ENCODE data around the gene RUBCNL.

Gene RUBCNL

GRCh38 chr13:46334035-46334822, 52.8 kb downstream of the RUBCNL start:
- no peak overlapping the region for H3K4me3 Mint-ChIP-seq

DNA sequence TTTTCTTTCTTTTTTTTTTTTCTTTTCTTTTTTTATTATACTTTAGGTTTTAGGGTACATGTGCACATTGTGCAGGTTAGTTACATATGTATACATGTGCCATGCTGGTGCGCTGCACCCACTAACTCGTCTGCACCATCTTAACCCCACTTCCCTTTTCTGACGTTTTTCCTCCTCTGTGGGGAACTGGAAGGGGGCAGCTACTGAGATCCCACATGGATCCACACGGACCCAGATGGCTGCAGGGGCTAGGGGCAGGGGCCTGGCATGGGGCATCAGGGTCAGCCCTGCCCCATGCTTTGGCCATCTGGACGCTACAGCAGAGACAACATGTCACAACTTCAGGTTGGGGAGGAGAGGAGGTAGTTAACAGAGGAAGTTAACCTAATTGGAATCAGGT, 54.3 kb downstream of the RUBCNL start:
- Mint-ChIP-seq H3K27ac (no peak overlapping the region), H3K36me3 (peaks cover 6% of the 10 kb centered on the region), H3K4me3 (no peak overlapping the region), H3K9me3 (peaks cover 6% of the 10 kb centered on the region), H3K27me3 (no peaks in the 10 kb centered on the region), H3K4me1 (peaks cover 37% of the 10 kb centered on the region)

More at GRCh38 chr13:46334035-46334822, 52.8 kb downstream of the RUBCNL start:
- H3K27ac Mint-ChIP-seq: no peak overlapping the region
- H3K27me3 Mint-ChIP-seq: no peaks in the 10 kb centered on the region
- peaks cover 6% of the 10 kb centered on the region for H3K9me3 Mint-ChIP-seq
- H3K36me3 Mint-ChIP-seq: peaks cover 6% of the 10 kb centered on the region
- H3K4me1 Mint-ChIP-seq: peaks cover 40% of the 10 kb centered on the region

GRCh38 chr13:46329624-46330023, 57.4 kb downstream of the RUBCNL start:
- peaks cover 34% of the 10 kb centered on the region for H3K4me1 Mint-ChIP-seq
- no peak overlapping the region for H3K27ac Mint-ChIP-seq
- H3K4me3 Mint-ChIP-seq: no peak overlapping the region
- peaks cover 2% of the 10 kb centered on the region for H3K36me3 Mint-ChIP-seq
- H3K27me3 Mint-ChIP-seq: no peaks in the 10 kb centered on the region
- H3K9me3 Mint-ChIP-seq: no peaks in the 10 kb centered on the region

- H3K4me3 Mint-ChIP-seq: no peak overlapping the region
- no peak overlapping the region for H3K27ac Mint-ChIP-seq
- H3K4me1 Mint-ChIP-seq: peaks cover 12% of the 10 kb centered on the region
- H3K27me3 Mint-ChIP-seq: no peaks in the 10 kb centered on the region
- no peaks in the 10 kb centered on the region for H3K36me3 Mint-ChIP-seq
- no peaks in the 10 kb centered on the region for H3K9me3 Mint-ChIP-seq
These were observed 59.8 kb downstream of the RUBCNL start for GRCh38 chr13:46327246-46327645.

- Mint-ChIP-seq H3K36me3 (no peaks in the 10 kb centered on the region), H3K27ac (no peak overlapping the region), H3K27me3 (no peaks in the 10 kb centered on the region), H3K4me1 (peaks cover 19% of the 10 kb centered on the region), H3K9me3 (no peaks in the 10 kb centered on the region), H3K4me3 (no peak overlapping the region)
These were observed 62.1 kb downstream of the RUBCNL start for GRCh38 chr13:46324976-46325375.

- Mint-ChIP-seq H3K4me1 (peaks cover 48% of the 10 kb centered on the region), H3K4me3 (peak overlapping the region; percentile 83), H3K27ac (peak overlapping the region; percentile 92), H3K36me3 (peaks cover 2% of the 10 kb centered on the region), H3K27me3 (no peaks in the 10 kb centered on the region), H3K9me3 (no peaks in the 10 kb centered on the region)
These were observed 65.4 kb downstream of the RUBCNL start for GRCh38 chr13:46321494-46322225.

- H3K36me3 Mint-ChIP-seq: peaks cover 5% of the 10 kb centered on the region
- H3K27ac Mint-ChIP-seq: peak overlapping the region; percentile 92
- H3K4me1 Mint-ChIP-seq: peaks cover 52% of the 10 kb centered on the region
- H3K9me3 Mint-ChIP-seq: no peaks in the 10 kb centered on the region
- no peaks in the 10 kb centered on the region for H3K27me3 Mint-ChIP-seq
- peak overlapping the region; percentile 83 for H3K4me3 Mint-ChIP-seq
These were observed 66.2 kb downstream of the RUBCNL start for GRCh38 chr13:46320821-46321220.

GRCh38 chr13:46320406-46320805, 66.6 kb downstream of the RUBCNL start:
- Mint-ChIP-seq H3K4me3 (peak overlapping the region; percentile 83), H3K4me1 (peaks cover 54% of the 10 kb centered on the region), H3K27ac (peak overlapping the region; percentile 92), H3K9me3 (no peaks in the 10 kb centered on the region), H3K27me3 (no peaks in the 10 kb centered on the region), H3K36me3 (peaks cover 6% of the 10 kb centered on the region)

DNA sequence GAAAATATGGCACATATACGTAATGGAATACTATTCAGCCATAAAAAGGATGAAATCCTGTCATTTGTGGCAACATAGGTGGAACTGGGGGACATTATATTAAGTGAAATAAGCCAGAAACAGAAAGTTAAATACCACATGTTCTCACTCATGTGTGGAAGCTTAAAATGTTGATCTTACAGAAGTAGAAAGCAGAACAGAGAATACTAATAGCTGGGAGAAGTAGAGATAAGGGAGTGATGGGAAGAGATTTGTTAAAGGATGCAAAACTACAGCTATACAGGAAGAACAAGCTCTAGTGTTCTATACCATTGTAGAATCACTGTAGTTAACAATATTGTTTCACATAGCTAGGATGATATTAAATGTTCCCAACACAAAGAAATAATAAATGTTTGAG, 68.1 kb downstream of the RUBCNL start:
- peaks cover 15% of the 10 kb centered on the region for H3K36me3 Mint-ChIP-seq
- H3K27ac Mint-ChIP-seq: no peak overlapping the region
- no peaks in the 10 kb centered on the region for H3K27me3 Mint-ChIP-seq
- no peak overlapping the region for H3K4me3 Mint-ChIP-seq
- peaks cover 60% of the 10 kb centered on the region for H3K4me1 Mint-ChIP-seq
- H3K9me3 Mint-ChIP-seq: no peaks in the 10 kb centered on the region

DNA sequence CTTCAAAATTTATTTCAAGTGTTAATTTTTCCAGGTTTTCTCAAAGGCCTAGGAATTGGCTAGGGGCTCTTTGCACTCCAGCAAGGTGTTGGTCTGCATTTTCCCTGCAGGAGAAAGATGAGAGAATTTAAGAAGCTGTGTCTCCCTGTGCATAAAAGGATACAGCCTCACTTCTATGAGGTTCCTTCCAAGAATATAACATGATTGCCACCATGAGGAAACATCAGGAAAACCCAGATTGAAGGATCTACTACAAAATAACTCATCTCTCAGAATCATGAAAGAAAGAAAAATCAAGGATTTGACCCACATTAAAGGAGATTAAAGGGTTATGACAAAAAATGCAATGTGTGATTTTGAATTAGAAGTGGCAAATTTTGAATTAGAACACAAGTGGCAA, 69.9 kb downstream of the RUBCNL start:
- Mint-ChIP-seq H3K27ac (no peak overlapping the region), H3K4me1 (peaks cover 67% of the 10 kb centered on the region), H3K27me3 (no peaks in the 10 kb centered on the region), H3K9me3 (no peaks in the 10 kb centered on the region), H3K36me3 (peaks cover 21% of the 10 kb centered on the region), H3K4me3 (no peak overlapping the region)

- Mint-ChIP-seq H3K4me3 (no peak overlapping the region), H3K9me3 (peaks cover 5% of the 10 kb centered on the region), H3K36me3 (peaks cover 28% of the 10 kb centered on the region), H3K27ac (no peak overlapping the region), H3K27me3 (no peaks in the 10 kb centered on the region), H3K4me1 (peaks cover 57% of the 10 kb centered on the region)
These were observed 71.5 kb downstream of the RUBCNL start for GRCh38 chr13:46315491-46316075.

- Mint-ChIP-seq H3K27ac (no peak overlapping the region), H3K4me3 (no peak overlapping the region), H3K9me3 (peaks cover 10% of the 10 kb centered on the region), H3K36me3 (peaks cover 33% of the 10 kb centered on the region), H3K27me3 (no peaks in the 10 kb centered on the region), H3K4me1 (peaks cover 57% of the 10 kb centered on the region)
These were observed 72.0 kb downstream of the RUBCNL start for GRCh38 chr13:46315036-46315435.

GRCh38 chr13:46314587-46314986, 72.5 kb downstream of the RUBCNL start:
- Mint-ChIP-seq H3K9me3 (peaks cover 15% of the 10 kb centered on the region), H3K4me3 (no peak overlapping the region), H3K36me3 (peaks cover 36% of the 10 kb centered on the region), H3K27ac (no peak overlapping the region), H3K27me3 (no peaks in the 10 kb centered on the region), H3K4me1 (peaks cover 57% of the 10 kb centered on the region)

GRCh38 chr13:46313432-46314257, 73.4 kb downstream of the RUBCNL start:
- Mint-ChIP-seq H3K36me3 (peaks cover 38% of the 10 kb centered on the region), H3K27me3 (no peaks in the 10 kb centered on the region), H3K9me3 (peaks cover 18% of the 10 kb centered on the region), H3K27ac (peak overlapping the region; percentile 83), H3K4me3 (peak overlapping the region; percentile 69), H3K4me1 (peaks cover 48% of the 10 kb centered on the region)

GRCh38 chr13:46313024-46313423, 74.0 kb downstream of the RUBCNL start:
- Mint-ChIP-seq H3K27me3 (no peaks in the 10 kb centered on the region), H3K4me1 (peaks cover 41% of the 10 kb centered on the region), H3K9me3 (peaks cover 18% of the 10 kb centered on the region), H3K27ac (no peak overlapping the region), H3K4me3 (no peak overlapping the region), H3K36me3 (peaks cover 39% of the 10 kb centered on the region)

All from activated naive CD4-positive, alpha-beta T cell treated with anti-CD3 and anti-CD28 coated beads, Interleukin-2, amount 50 U/mL, for 24 hours (primary cell).